GM21367 (cell line): ENCODE measurements around the gene ZNF521.
"Not testable (repeated sequence)": the region's sequence is repeated elsewhere in the genome, so short reads cannot be mapped to it uniquely, and the experiment has no call there.

Experiments
- ATAC-seq: cut with Tn5 transposase; IDR thresholded peaks from one replicate; pipeline ENCODE4 v1.9.1; 2021; ENCODE audit not compliant: unreplicated experiment

ZNF521 gene

GRCh38 chr18:25295624-25296138 lies 56.3 kb downstream of the ZNF521 start:
- no peak for ATAC-seq

- ATAC-seq = no peak
Measured at GRCh38 chr18:25291150-25291549, 60.8 kb downstream of the ZNF521 start.

GRCh38 chr18:25289001-25289631 lies 62.9 kb downstream of the ZNF521 start:
- ATAC-seq = no peak

DNA sequence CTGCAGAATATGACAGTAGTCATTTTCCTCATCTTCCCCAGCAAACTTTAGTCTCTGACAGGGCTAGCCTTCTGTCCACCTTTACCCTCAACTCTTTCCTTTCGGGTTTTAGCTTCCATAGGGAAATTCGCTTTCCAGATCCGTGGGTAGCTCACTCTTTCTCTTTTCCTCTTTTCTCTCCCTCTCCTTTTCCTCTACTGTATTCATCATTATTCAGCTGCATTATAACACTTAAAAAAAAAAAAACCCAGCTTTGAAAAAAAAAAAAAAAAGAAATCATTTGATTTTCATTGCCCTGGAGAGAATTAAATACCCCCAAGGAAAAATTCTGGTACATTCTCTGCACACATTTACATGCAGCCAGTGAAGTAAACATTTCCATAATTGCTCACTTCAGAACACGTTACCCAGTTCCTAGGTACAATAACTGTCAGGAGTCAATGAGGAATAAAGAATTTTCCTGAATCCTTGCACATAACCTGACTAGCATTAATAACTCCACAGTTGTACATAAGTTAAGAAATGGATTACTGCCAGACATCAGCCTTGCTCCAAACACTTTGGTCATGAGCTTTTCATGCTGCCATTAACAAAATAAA lies 63.5 kb downstream of the ZNF521 start:
- ATAC-seq = no peak

GRCh38 chr18:25287106-25287505 lies 64.9 kb downstream of the ZNF521 start:
- ATAC-seq = no peak

DNA sequence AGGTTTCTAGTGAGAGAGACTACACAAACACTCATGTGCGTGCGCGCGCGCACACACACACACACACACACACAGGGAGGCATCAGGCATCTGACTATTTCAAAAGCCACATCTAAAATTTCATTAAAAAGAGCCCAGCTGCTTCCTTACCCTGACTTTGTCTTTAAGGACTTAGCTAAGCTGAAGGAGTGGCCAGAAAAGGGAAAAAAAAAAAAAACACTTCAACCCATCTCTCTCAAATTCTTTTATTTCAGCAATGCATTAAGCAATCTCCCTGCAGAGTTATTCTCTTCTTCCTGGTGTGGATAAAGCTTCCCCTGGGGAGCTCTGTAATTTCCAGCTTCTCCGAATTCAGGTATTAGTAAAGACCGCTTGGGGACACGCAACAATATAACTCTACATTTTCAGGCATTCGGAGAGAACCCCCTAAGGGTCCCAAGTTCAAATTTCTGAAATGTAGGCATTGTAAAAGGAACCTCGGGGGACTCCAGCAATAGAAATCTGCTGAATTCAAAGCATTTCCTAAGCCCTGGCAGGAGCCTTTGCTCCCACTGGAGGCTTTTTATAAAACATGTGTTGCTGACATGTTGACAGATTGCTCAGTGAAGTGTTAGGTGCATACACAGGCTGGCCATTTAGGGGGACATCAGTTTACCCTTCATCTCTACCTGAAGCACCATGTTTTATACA lies 67.0 kb downstream of the ZNF521 start:
- no peak for ATAC-seq

DNA sequence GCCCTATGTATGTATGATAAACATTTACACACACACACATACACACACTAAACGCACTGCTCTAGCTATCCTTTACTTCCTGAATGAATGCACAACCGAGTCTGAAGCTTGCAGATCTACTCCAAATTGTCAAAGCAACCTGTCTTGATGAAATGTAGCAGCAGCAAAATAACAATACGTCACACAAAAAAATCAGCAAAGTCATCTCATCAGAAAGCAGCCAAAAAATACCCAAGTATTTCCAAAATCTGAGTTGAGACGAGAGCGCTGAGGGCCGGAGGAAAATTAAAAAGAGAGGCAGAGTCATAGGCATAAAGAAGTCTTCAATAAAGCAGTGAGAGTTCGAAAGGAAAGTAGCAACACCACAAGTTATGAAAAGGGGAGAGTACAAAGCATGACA lies 67.7 kb downstream of the ZNF521 start:
- ATAC-seq = no peak

- no peak for ATAC-seq
Measured at GRCh38 chr18:25283781-25284180, 68.2 kb downstream of the ZNF521 start.

- ATAC-seq = no peak
Measured at GRCh38 chr18:25282896-25283703, 68.9 kb downstream of the ZNF521 start.

DNA sequence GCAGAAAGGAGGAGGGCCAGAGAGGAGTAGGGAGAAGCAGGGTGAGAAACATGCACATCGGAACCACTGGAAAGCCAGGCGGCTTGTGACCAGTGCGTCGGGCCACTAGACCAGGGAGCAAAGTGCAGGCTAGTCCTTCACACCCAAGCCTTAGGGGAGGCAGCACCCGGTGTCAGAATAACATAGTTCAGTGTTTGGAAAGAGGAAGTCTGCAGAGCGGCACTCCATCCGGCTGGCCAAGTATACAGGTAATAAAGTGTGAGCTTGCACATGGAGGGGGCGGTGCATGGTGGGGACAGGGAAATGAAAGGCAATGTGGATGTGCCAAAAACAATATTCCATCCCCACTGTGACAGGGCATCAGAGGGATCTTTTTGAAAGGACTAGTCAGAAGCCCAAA lies 69.7 kb downstream of the ZNF521 start:
- ATAC-seq = no peak

- no peak for ATAC-seq
Measured at GRCh38 chr18:25281556-25281955, 70.4 kb downstream of the ZNF521 start.

- no peak for ATAC-seq
Measured at GRCh38 chr18:25279961-25280360, 72.0 kb downstream of the ZNF521 start.

- no peak for ATAC-seq
Measured at GRCh38 chr18:25279556-25279955, 72.4 kb downstream of the ZNF521 start.

GRCh38 chr18:25279133-25279532 lies 72.8 kb downstream of the ZNF521 start:
- ATAC-seq = no peak

GRCh38 chr18:25278394-25278793 lies 73.6 kb downstream of the ZNF521 start:
- ATAC-seq = no peak

DNA sequence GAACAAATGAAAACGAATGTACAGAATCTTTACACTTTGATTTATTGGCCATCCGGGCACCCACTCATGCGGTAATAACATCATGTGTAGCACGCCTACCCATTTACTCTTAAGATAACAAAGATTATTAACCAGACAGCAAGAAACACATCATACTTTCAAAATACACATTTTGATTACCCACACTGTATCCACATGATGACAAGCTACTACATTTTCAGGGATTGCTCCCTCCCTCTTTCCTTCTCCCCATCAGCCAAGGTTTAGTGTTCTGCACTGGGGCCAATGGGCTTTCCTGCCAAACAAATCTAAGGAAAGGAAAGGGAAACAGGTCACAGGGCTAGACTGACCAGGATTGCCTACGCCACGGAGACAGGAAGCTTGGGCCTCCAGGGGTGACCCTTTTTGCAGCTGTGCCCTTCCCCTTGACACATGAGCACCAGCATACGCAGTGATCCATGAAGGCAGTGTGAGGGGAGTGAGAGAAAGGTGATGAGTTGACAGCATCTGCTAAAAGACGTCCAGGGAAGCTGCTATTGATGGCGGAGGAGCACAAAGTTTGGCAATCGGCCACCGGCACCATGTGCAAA lies 76.5 kb downstream of the ZNF521 start:
- ATAC-seq = no peak

- ATAC-seq = no peak
Measured at GRCh38 chr18:25274926-25275325, 77.0 kb downstream of the ZNF521 start.

DNA sequence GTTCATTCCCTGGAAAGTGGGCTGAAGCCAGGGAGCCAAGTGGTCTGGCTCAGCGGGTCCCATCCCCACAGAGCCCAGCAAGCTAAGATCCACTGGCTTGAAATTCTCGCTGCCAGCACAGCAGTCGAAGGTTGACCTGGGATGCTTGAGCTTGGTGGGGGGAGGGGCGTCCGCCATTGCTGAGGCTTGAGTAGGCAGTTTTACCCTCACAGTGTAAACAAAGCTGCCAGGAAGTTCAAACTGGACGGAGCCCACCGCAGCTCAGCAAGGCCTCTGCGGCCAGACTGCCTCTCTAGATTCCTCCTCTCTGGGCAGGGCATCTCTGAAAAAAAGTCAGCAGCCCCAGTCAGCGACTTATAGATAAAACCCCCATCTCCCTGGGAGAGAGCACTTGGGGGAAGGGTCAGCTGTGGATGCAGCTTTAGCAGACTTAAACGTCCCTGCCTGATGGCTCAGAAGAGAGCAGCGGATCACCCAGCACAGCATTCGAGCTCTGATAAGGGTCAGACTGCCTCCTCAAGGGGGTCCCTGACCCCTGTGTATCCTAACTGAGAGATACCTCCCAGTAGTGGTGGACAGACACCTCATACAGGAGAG lies 84.9 kb downstream of the ZNF521 start:
- not testable (repeated sequence) for ATAC-seq

GRCh38 chr18:25262920-25263319 lies 89.0 kb downstream of the ZNF521 start:
- ATAC-seq = no peak

DNA sequence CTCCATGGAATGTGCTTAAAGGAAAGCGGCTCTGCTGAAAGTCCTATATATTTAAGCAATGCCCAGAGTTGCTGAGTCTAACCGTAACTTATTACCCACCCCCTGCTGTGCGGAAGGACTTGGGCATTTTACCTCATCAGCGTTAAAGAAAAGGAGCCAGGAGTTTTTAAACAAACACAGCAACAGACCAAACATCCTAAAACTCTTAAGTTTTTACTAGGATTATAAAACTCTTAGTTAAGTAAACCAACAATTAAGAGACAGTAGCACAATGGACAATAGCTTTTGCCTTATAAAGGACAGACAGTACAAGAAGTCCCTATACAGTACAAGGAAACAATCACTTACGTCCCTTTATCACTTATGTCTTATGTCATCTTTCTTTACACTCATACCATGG lies 90.2 kb downstream of the ZNF521 start:
- no peak for ATAC-seq

DNA sequence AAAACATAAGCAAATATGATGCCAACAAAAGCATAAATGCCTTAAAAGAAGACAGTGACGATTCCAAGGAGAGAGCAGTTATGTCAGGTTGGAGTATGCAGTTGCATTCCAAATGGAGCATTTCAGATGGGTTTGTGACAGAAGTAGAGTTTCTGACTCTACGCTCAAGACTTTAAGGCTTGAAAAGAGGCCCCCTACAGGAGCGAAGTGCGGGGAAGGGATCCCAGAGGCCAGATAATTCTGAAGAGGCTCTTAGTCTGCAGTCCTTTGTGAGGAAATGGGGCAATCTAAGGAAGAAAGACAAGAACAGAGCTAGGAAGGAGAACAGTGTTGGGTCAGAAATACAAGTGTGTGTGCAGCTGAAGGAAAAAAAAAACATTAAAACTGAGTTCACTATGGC lies 95.5 kb downstream of the ZNF521 start:
- ATAC-seq = no peak
